NCI-H524 treated with DMSO at 0.1 percent for 48 hours (cell line): ENCODE results near the gene INTS1.
"Not testable (repeated sequence)": the region's sequence is repeated elsewhere in the genome, so short reads cannot be mapped to it uniquely, and the experiment has no call there.

Source experiments
- DNase-seq: peaks from one replicate; lab custom pipeline; 2025; lab: John Stamatoyannopoulos, UW

The INTS1 gene

GRCh38 chr7:1529383-1530116, 25.4 kb upstream of the INTS1 start:
- DNase-seq = no peak

DNA sequence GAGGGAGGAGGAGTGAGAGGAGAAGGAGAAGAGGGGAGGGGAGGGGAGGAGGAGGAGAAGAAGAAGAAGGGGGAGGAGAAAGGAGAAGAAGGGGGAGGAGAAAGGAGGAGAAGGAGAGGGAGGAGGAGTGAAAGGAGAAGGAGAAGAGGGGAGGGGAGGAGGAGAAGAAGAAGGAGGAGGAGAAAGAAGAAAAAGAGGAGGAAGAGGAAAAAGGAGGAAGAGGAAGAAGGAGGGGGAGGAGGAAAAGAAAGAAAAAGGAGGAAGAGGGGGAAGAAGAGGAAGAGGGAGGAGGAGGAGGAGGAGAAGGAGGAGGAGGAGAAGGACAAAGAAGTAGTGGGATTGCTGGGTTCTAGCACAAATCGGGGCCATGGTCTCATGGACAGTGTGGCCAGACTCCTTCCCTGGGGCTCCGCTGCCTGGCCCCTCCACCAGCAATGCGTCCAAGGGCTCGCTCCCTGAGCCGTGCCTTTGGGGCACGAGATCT, 22.1 kb upstream of the INTS1 start:
- no peak for DNase-seq

- no peak for DNase-seq
Measured at GRCh38 chr7:1525409-1525808, 21.2 kb upstream of the INTS1 start.

- no peak for DNase-seq
Measured at GRCh38 chr7:1523844-1524243, 19.7 kb upstream of the INTS1 start.

- DNase-seq = no peak
Measured at GRCh38 chr7:1523208-1523607, 19.0 kb upstream of the INTS1 start.

DNA sequence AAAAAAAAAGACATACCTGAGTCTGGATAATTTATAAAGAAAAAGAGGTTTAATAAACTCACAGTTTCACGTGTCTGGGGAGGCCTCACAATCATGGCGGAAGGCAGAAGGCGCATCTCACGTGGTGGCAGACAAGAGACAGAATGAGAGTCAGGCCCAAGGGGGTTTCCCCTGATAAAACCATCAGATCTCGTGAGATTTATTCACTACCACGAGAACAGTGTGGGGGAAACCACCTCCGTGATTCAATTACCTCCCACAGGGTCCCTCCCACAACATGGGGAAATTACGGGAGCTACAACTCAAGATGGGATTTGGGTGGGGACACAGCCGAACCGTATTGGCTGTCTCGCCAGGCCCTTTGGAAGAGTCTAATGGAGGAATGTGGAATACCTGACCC, 17.3 kb upstream of the INTS1 start:
- no peak for DNase-seq

DNA sequence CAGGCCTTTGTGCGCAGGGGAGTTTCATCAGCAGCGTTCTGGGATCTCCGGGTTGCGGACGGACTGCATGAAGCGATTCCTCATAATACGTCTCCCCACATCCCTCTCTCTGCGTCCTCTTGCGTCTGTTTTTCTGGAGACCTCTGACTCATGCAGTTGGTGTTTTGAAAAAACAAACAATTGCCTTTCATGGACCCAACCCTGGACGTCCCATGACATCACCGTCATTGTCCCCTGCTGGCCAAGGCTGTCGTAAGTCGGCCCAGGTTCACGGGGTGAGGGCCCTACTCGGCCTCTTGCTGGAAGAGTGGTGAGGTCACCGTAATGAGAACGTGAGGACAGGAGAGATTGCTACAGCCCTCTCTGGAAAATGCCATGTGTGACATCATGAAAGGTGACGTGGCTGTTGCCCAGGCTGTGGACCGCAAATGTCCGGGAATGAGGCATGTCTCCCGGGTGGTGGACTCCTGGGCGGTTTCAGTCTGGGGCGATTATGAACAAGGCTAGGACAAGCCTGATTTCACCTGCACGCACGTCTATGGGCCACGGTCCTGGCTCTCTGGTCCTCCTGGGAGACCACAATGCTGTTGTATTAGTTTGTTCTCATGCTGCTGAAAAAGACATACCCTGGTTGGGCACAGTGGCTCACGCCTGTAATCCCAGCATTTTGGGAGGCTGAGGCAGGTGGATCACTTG, 16.5 kb upstream of the INTS1 start:
- DNase-seq = no peak

DNA sequence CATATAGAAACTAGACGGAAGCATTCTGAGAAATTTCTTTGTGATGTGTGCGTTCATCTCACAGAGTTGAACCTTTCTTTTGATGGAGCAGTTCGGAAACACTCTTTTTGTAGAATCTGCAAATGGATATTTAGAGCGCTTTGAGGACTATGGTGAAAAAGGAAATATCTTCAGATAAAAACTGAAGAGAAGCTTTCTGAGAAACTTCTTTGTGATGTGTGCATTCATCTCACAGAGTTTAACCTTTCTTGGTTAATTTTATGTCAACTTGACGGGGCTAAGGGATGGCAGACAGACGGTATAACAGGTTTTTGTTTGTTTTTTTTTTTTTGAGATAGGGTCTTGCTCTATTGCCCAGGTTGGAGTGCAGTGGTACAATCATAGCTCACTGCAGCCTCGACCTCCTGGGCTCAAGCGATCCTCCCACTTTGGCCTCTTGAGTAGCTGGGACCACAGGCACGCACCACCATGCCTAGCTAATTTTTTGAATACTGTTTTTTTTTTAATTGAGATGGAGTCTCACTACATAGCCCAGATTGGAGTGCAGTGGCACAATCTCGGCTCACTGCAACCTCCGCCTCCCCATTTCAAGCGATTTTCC, 15.2 kb upstream of the INTS1 start:
- DNase-seq = not testable (repeated sequence)

- no peak for DNase-seq
Measured at GRCh38 chr7:1516586-1517251, 12.5 kb upstream of the INTS1 start.

- DNase-seq = not testable (repeated sequence)
Measured at GRCh38 chr7:1515509-1515967, 11.3 kb upstream of the INTS1 start.

- no peak for DNase-seq
Measured at GRCh38 chr7:1514995-1515401, 10.8 kb upstream of the INTS1 start.

DNA sequence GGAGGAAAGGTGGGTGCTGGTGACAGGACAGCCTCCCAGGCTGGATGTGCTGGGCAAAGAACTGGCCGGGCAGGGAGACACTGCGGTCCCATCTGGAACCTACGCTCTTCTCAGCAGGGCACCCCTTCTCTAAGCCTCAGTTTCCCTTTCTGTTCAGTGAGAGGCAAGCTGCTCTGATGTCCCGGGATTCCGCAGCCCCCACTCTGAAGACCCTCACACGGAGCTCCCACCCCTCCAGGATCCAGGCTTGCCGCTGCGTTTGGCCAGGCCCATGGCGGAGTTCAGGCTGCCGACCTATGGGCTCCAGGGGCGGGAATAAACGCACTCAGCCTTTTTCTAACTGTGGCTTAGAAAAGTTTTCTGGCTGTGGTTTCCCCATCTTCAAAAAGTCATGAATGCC, 10.2 kb upstream of the INTS1 start:
- no peak for DNase-seq

- no peak for DNase-seq
Measured at GRCh38 chr7:1513657-1514095, 9.5 kb upstream of the INTS1 start.

- no peak for DNase-seq
Measured at GRCh38 chr7:1512781-1513656, 8.8 kb upstream of the INTS1 start.

- no peak for DNase-seq
Measured at GRCh38 chr7:1511444-1512422, 7.5 kb upstream of the INTS1 start.

DNA sequence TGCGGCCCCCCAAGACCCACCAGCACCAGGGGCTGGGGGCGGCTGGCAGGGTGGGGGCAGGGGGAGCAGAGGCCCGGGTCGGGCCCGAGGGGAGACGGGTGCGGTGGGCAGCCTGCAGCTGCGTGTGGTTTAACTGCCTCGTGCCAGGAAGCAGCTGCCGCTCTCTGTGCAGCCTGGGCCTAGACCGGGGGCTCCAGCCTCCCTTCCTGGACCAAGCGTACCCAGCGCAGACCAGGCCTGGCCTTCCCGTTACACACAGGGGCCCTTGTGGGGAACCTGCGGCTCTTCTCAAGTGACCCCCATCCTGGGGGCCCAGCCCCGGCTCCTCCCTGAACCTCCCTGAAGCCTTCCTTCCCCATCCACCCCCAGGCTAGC, 6.6 kb upstream of the INTS1 start:
- DNase-seq = no peak

- no peak for DNase-seq
Measured at GRCh38 chr7:1509226-1509625, 5.0 kb upstream of the INTS1 start.

DNA sequence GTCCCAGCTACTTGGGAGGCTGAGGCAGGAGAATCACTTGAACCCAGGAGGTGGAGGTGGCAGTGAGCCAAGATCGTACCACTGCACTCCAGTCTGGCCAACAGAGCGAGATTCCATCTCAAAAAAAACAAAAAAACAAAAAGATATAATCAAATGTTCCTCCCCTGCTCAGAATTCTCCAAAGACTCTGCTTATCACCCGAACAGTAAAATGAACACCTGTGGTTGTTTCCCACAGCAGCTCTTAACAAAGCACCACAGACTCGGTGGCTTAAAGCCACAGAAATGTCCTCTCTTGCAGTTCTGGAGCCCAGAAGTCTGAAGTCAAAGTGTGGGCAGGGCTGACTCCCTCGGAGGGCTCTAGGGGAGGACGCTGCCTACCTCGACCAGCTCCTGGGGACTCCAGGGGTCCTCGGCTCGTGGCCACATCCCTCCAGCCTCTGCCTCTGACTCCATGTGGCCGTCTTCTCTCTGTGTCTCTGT, 4.1 kb upstream of the INTS1 start:
- no peak for DNase-seq

GRCh38 chr7:1505731-1506550, 1.8 kb upstream of the INTS1 start:
- no peak for DNase-seq
